ENCODE measurements around the gene NEB. TPM values are rescaled to one million over a fixed set of nuclear protein-coding genes. Genes with fewer than 3 reads are reported as not detected.

Gene NEB
- total and polyA plus RNA-seq, 12 donors, result 3.0 to 32.5 (median 7.6) TPM

DNA sequence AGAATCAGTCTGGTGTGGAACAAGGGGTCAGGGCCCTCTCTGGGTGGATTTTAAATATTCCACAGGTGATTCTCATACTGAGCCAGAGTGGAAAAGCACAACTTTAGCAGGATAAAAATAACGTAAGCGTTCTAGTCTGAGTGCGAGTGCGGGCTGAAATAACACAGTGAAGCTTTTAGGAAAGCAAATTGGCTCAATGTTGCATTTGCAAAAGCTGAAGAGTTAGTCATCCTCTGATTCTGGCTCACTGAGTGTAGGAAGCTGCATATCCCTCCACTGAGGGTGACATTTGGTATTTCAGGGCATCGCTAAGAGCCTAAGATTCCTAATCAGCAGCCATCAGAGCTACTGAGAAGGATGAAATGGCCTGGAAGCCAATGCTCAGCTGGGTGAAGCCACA, 189.8 kb downstream of the NEB start:
- H3K36me3 ChIP-seq (replicated peaks in 1 of 2), result no peaks in the 10 kb centered on the region
- intact Hi-C loops (cut with DNase I), result no loop called here
- H3K27me3 ChIP-seq, result no peaks in the 10 kb centered on the region
- H3K9me3 ChIP-seq (replicated peaks in 1 of 3), result no peaks in the 10 kb centered on the region
- no peaks in the 10 kb centered on the region for H3K4me1 ChIP-seq (replicated peaks in 1 of 2)
- no peak for DNase-seq
- 92 to 99% (median 97%) methylated on average over 5 of the region's 5 CpGs for WGBS, 4 donors
- H3K27ac ChIP-seq, result no peak overlapping the region
- TF ChIP-seq POLR2A (IDR thresholded peaks at IDR 0.05), result no peak
- no peak for TF ChIP-seq CTCF (IDR thresholded peaks at IDR 0.05)
- no peak overlapping the region for H3K4me3 ChIP-seq

- Histone ChIP-seq H3K4me3 (no peak overlapping the region), H3K27ac (no peak overlapping the region), H3K36me3 (replicated peaks in 1 of 2) (no peaks in the 10 kb centered on the region), H3K9me3 (replicated peaks in 1 of 3) (no peaks in the 10 kb centered on the region), H3K4me1 (replicated peaks in 1 of 2) (no peaks in the 10 kb centered on the region), H3K27me3 (no peaks in the 10 kb centered on the region)
- WGBS, 4 donors, result 82 to 92% (median 92%) methylated on average over 3 of the region's 3 CpGs
- intact Hi-C loops (cut with DNase I), result no loop called here
- TF ChIP-seq POLR2A (IDR thresholded peaks at IDR 0.05), result no peak
- TF ChIP-seq CTCF (IDR thresholded peaks at IDR 0.05), result no peak
- DNase-seq, result no peak
These were observed 190.4 kb downstream of the NEB start for GRCh38 chr2:151543876-151544275.

DNA sequence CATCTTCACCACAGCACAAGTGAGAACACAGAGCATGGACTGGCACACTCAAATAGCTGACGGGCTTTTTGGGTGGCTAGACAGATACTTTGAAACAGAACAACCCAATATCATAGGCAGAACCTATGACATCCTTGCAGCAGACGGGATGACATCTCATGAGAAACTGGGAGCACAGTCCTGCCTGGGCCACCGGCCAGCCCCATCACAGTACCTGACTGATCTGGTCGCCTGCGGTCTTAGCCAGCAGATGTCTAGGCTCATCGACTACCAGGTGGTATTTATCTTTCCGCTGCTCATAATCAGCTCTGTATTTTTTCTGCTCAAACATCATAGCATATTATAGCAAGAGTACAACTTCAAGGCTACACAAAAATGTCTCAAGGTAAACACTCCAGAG, 200.3 kb downstream of the NEB start:
- no peak overlapping the region for H3K27ac ChIP-seq
- H3K4me1 ChIP-seq (replicated peaks in 1 of 2), result no peaks in the 10 kb centered on the region
- TF ChIP-seq POLR2A (IDR thresholded peaks at IDR 0.05) (no peak), CTCF (IDR thresholded peaks at IDR 0.05) (no peak)
- H3K9me3 ChIP-seq (replicated peaks in 1 of 3), result no peaks in the 10 kb centered on the region
- no peaks in the 10 kb centered on the region for H3K27me3 ChIP-seq
- 86 to 93% (median 91%) methylated on average over 6 to 7 of the region's 7 CpGs for WGBS, 4 donors
- no peak for DNase-seq
- intact Hi-C loops (cut with DNase I), result no loop called here
- no peak overlapping the region for H3K4me3 ChIP-seq
- H3K36me3 ChIP-seq (replicated peaks in 1 of 2), result no peaks in the 10 kb centered on the region

- H3K4me1 ChIP-seq (replicated peaks in 1 of 2), result no peaks in the 10 kb centered on the region
- no peaks in the 10 kb centered on the region for H3K27me3 ChIP-seq
- intact Hi-C loops (cut with DNase I), result no loop called here
- WGBS, 4 donors, result 90 to 95% (median 94%) methylated on average over 3 of the region's 3 CpGs
- DNase-seq, result no peak
- TF ChIP-seq CTCF (IDR thresholded peaks at IDR 0.05) (no peak), POLR2A (IDR thresholded peaks at IDR 0.05) (no peak)
- no peak overlapping the region for H3K27ac ChIP-seq
- H3K36me3 ChIP-seq (replicated peaks in 1 of 2), result no peaks in the 10 kb centered on the region
- H3K4me3 ChIP-seq, result no peak overlapping the region
- no peaks in the 10 kb centered on the region for H3K9me3 ChIP-seq (replicated peaks in 1 of 3)
These were observed 201.1 kb downstream of the NEB start for GRCh38 chr2:151533127-151533526.
